DND-41 (cell line): ENCODE data around the gene AKTIP.
A peak's percentile ranks its signal among the peaks of the same experiment; 100 is the strongest.

Source experiments
- ATAC-seq: fragments of 200-7000 bp; cut with Tn5 transposase; 3 replicates; pipeline ENCODE4 v1.9.1; 2021; ENCODE audit warnings: low read depth; ENCODE audit not compliant: insufficient read depth
- DNase-seq: peaks from one replicate; pipeline ENCODE4 v3.0.0-alpha.2; 2020
- H2AFZ ChIP-seq: 2 replicates; pipeline ENCODE4 v1.6.0; 2012; ENCODE audit warnings: low read depth, low read length
- H3K27ac ChIP-seq: 2 replicates; pipeline ENCODE4 v1.5.1; 2012; ENCODE audit warnings: low read length, inconsistent platforms
- H3K27me3 ChIP-seq: fragments of 200-600 bp; sonication (generic); 2 replicates; pipeline ENCODE4 v1.6.0; 2012; ENCODE audit warnings: low read length, mild to moderate bottlenecking, inconsistent platforms; ENCODE audit not compliant: insufficient read depth, poor library complexity
- H3K36me3 ChIP-seq: 2 replicates; pipeline ENCODE4 v1.5.1; 2012; ENCODE audit warnings: low read length, inconsistent platforms; ENCODE audit not compliant: insufficient read depth
- H3K4me1 ChIP-seq: 2 replicates; pipeline ENCODE4 v1.5.1; 2012; ENCODE audit warnings: mild to moderate bottlenecking, low read length; ENCODE audit not compliant: insufficient read depth
- H3K4me2 ChIP-seq: 2 replicates; pipeline ENCODE4 v1.6.0; 2012; ENCODE audit warnings: mild to moderate bottlenecking, moderate library complexity, low read length, inconsistent platforms; ENCODE audit not compliant: insufficient read depth
- H3K4me3 ChIP-seq, 2 experiments: fragments of 200-600 bp in 1 of 2; shearing (Covaris generic) in 1 of 2; 2 replicates each; pipeline ENCODE4 v1.5.1; 2012 to 2016; ENCODE audit warnings: inconsistent platforms in 2 of 2, low read length in 2 of 2, mild to moderate bottlenecking in 2 of 2, low read depth in 1 of 2, moderate library complexity in 1 of 2
- H3K79me2 ChIP-seq: 2 replicates; pipeline ENCODE4 v1.6.0; 2012; ENCODE audit warnings: low read length, inconsistent platforms; ENCODE audit not compliant: insufficient read depth
- H3K9ac ChIP-seq: 2 replicates; pipeline ENCODE4 v1.6.0; 2012; ENCODE audit warnings: low read depth, mild to moderate bottlenecking, inconsistent platforms, low read length, moderate library complexity
- H3K9me3 ChIP-seq: 2 replicates; pipeline ENCODE4 v1.5.1; 2012; ENCODE audit warnings: low read length, moderate library complexity, mild to moderate bottlenecking, inconsistent platforms; ENCODE audit not compliant: insufficient read depth, severe bottlenecking
- H4K20me1 ChIP-seq: 2 replicates; pipeline ENCODE4 v1.6.0; 2012; ENCODE audit warnings: low read length; ENCODE audit not compliant: insufficient read depth
- EZH2 ChIP-seq: IDR thresholded peaks from 3 replicates; pipeline ENCODE4 v1.6.1; 2012; ENCODE audit warnings: borderline replicate concordance, low read depth, mild to moderate bottlenecking, moderate library complexity, low read length, inconsistent platforms; ENCODE audit not compliant: severe bottlenecking
- TF ChIP-seq, protein P1 (sequence below): IDR thresholded peaks from 2 replicates; pipeline ENCODE4 v1.5.1; 2012; ENCODE audit warnings: borderline replicate concordance, low read length, moderate library complexity, mild to moderate bottlenecking; ENCODE audit not compliant: poor library complexity, severe bottlenecking; ENCODE audit errors: extremely low read depth

AKTIP gene

DNA sequence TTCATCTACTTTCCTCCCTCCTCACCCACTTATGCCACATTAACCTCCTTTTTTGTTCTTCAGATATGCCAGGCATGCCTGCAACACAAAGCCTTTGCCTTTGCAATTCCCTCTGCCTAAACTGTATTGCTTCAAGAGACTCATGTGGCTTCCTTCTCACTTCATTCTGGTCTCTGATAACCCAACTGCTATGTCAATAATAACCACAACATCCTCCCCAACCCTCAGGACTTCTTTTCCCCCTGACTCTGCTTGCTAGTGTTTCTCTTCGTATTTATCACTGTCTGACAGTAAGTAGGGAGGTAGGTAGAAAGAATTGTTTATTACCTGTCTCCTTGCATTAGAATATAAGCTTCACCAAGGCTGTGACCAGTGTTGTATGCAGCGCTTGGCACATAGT lies 46.4 kb downstream of the AKTIP start:
- peak overlapping the region; percentile 59 for H3K4me2 ChIP-seq

DNA sequence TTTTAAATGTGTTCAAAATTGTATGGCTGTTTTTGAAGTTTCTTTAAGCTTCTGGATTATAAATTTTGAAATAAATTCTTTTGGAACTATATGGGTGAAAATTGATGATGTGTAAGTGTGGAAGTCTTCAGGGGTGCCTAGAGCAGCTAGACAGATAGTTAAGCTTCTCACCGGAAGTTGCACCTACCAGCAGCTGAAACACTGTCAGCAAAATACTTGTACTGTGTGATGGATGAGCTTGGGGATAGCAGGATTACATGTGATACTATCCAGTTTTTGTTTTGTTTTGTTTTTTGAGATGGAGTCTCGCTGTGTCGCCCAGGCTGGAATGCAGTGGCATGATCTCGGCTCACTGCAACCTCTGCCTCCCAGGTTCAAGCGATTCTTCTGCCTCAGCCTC lies 49.1 kb downstream of the AKTIP start:
- Histone ChIP-seq H3K9ac (no peak overlapping the region), H3K4me3 (no peak overlapping the region), H3K27me3 (no peaks in the 10 kb centered on the region), H3K79me2 (no peaks in the 10 kb centered on the region), H3K4me1 (peaks cover 58% of the 10 kb centered on the region), H4K20me1 (peaks cover 37% of the 10 kb centered on the region), H3K36me3 (peaks cover 46% of the 10 kb centered on the region), H2AFZ (no peak overlapping the region), H3K4me2 (no peak overlapping the region), H3K27ac (no peak overlapping the region), H3K9me3 (no peaks in the 10 kb centered on the region)
- DNase-seq (no peak), ATAC-seq (no peak)
- TF ChIP-seq, protein P1, sequence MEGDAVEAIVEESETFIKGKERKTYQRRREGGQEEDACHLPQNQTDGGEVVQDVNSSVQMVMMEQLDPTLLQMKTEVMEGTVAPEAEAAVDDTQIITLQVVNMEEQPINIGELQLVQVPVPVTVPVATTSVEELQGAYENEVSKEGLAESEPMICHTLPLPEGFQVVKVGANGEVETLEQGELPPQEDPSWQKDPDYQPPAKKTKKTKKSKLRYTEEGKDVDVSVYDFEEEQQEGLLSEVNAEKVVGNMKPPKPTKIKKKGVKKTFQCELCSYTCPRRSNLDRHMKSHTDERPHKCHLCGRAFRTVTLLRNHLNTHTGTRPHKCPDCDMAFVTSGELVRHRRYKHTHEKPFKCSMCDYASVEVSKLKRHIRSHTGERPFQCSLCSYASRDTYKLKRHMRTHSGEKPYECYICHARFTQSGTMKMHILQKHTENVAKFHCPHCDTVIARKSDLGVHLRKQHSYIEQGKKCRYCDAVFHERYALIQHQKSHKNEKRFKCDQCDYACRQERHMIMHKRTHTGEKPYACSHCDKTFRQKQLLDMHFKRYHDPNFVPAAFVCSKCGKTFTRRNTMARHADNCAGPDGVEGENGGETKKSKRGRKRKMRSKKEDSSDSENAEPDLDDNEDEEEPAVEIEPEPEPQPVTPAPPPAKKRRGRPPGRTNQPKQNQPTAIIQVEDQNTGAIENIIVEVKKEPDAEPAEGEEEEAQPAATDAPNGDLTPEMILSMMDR: no peak
- TF ChIP-seq EZH2: no peak

More for the DNA sequence above, 46.4 kb downstream of the AKTIP start:
- no peaks in the 10 kb centered on the region for H3K9me3 ChIP-seq
- peaks cover 62% of the 10 kb centered on the region for H3K36me3 ChIP-seq
- H3K9ac ChIP-seq: peak overlapping the region; percentile 31; the same call in 1 of the 2 replicates
- no peaks in the 10 kb centered on the region for H3K79me2 ChIP-seq
- H3K4me1 ChIP-seq: peaks cover 50% of the 10 kb centered on the region
- no peak overlapping the region for H2AFZ ChIP-seq
- peak overlapping the region in 1 of 2 experiments; percentile 33; a peak in 2 of 4 replicates for H3K4me3 ChIP-seq
- peaks cover 34% of the 10 kb centered on the region for H4K20me1 ChIP-seq
- H3K27ac ChIP-seq: peak overlapping the region; percentile 79
- peak; percentile 75 for DNase-seq
- TF ChIP-seq, protein P1: no peak
- TF ChIP-seq EZH2: no peak
- no peaks in the 10 kb centered on the region for H3K27me3 ChIP-seq
- ATAC-seq: peak; percentile 83

DNA sequence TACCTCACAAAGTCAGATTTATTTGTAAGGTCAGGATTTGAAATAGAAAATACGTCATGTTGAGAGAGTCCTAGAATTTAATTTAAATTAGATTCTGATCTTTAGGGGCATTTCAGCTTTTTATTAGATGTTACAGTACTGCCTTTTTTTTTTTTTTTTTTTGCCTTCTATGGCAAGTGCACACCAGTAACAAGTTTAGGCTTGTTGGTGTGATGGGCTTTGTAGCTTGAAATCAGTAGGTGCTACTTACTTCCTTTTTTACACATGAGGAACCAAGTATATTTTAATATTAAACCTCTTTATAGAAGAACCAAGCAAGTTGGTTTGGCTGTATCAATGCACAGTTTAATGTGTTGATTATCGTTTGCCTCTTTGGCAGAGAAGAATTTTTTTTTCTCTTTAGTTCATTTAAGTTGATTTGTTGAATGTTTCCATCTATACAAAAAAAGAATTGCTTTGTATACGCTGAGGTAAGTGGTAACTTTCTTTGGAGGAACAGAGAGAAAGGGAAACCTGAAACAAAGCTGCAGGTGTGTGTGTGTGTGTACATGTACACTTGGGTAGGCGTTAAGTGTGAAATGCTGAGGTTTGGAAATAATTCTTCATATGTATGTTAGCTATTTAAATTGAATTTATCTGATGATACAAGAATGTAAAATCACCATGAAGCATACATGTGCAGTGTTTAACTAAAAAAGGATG lies 53.0 kb downstream of the AKTIP start:
- no peak for TF ChIP-seq EZH2
- TF ChIP-seq, protein P1: no peak
- no peak overlapping the region for H3K9ac ChIP-seq
- H3K4me2 ChIP-seq: no peak overlapping the region
- peaks cover 19% of the 10 kb centered on the region for H4K20me1 ChIP-seq
- no peaks in the 10 kb centered on the region for H3K27me3 ChIP-seq
- H3K36me3 ChIP-seq: peaks cover 61% of the 10 kb centered on the region
- H3K27ac ChIP-seq: no peak overlapping the region
- peaks cover 19% of the 10 kb centered on the region for H3K4me1 ChIP-seq
- ATAC-seq: no peak
- H3K9me3 ChIP-seq: no peaks in the 10 kb centered on the region
- no peak overlapping the region for H3K4me3 ChIP-seq
- no peak overlapping the region for H2AFZ ChIP-seq
- no peak for DNase-seq
- H3K79me2 ChIP-seq: no peaks in the 10 kb centered on the region
